Vagina (tissue), 2 donors: Measurements from ENCODE around the gene RHEX. TPM values are rescaled to one million over a fixed set of nuclear protein-coding genes. Genes with fewer than 3 reads are reported as not detected.

Experiments
- DNase-seq, 2 donors: peaks; one replicate each; pipeline ENCODE4 v3.0.0-alpha.2; 2017; ENCODE audit errors: extremely low spot score in 2 of 2
- H3K27ac ChIP-seq: fragments of 200-600 bp; sonication (generic); one replicate; pipeline ENCODE4 v1.5.1; 2019
- H3K27me3 ChIP-seq: fragments of 200-600 bp; sonication (generic); one replicate; pipeline ENCODE4 v1.5.1; 2019
- H3K36me3 ChIP-seq, 2 donors: fragments of 200-600 bp; sonication (generic); one replicate each; pipeline ENCODE4 v1.5.1; 2017 to 2019
- H3K4me1 ChIP-seq: fragments of 200-600 bp; sonication (generic); one replicate; pipeline ENCODE4 v1.5.1; 2019
- H3K4me3 ChIP-seq, 2 donors: fragments of 200-600 bp; sonication (generic); 1 replicate in 1 of 2; 2 replicates in 1 of 2; pipeline ENCODE4 v1.5.1; 2016 to 2019
- H3K9me3 ChIP-seq: fragments of 200-600 bp; sonication (generic); one replicate; pipeline ENCODE4 v1.5.1; 2019
- POLR2A ChIP-seq, 2 donors: fragments of 450-650 bp; IDR thresholded peaks; one replicate each; pipeline ENCODE4 v1.6.1; 2017; ENCODE audit warnings: antibody characterized with exemption in 2 of 2, mild to moderate bottlenecking in 2 of 2, moderate library complexity in 2 of 2
- POLR2AphosphoS5 ChIP-seq, 2 donors: sonication (generic); formaldehyde crosslinking; IDR thresholded peaks; one replicate each; pipeline ENCODE4 v1.9.0; 2017; ENCODE audit warnings: antibody characterized with exemption in 2 of 2, mild to moderate bottlenecking in 2 of 2, low read depth in 1 of 2; ENCODE audit not compliant: insufficient read depth in 1 of 2
- intact Hi-C: fragments of 100-400 bp; cut with DNase I; formaldehyde crosslinking; loops from one replicate; pipeline ENCODE4 v1.15.1; 2023
- total RNA-seq: library from RNA; depleted of rRNA; stranded (reverse); fragments of >200 nt; gene quantifications from one replicate; pipeline ENCODE4 v1.2.3, GENCODE V29; 2016
- TF ChIP-seq, protein P1 (sequence below), 3 experiments: fragments of 450-650 bp in 2 of 3; fragments of 200-600 bp in 1 of 3; sonication (generic) in 1 of 3; IDR thresholded peaks; one replicate each; pipeline ENCODE4 v1.5.1; 2017 to 2019; ENCODE audit warnings: antibody characterized with exemption in 3 of 3, mild to moderate bottlenecking in 2 of 3, moderate library complexity in 2 of 3

The RHEX gene
- total RNA-seq, 1 donor from 2014 or later: 1.7 TPM

DNA sequence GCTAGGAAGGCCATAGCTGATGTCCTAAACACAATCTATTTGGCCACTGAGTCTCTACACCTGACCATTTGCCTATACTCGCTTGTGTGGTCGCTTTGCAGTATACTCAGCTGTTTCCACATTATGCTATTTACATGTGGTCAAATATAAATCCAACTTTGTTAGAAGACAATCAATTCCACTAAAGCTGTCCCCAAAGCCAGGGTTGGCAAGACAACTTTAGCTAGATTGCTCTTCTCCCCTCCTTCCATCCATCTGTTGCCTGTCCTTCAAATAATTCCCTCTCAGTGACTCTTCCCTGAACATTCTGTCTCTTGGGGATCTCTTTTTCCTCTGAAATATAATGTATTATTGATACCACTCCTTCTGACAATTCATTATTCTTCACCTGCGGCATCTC, 34.1 kb downstream of the RHEX start:
- no peaks in the 10 kb centered on the region for H3K4me1 ChIP-seq
- no peak overlapping the region for H3K27ac ChIP-seq
- intact Hi-C loops: no loop called here

DNA sequence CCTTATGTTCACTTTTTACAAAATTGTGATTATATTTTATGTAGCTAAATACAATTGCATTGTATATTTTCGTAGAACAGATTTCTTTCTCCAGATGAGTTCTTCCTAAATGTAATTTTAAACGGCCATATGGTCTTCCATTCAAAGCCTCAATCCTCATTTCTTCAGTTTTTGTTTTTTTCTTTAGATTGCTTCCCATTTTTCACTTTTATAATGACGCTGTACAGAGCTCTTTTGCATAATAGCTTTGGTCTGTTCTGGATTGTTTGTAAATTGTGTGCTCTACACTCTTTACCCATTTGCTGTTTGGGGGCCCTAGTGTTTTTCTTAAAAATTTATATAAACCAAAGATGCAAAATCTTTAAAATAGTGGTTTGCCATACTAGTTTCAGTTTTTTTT, 36.4 kb downstream of the RHEX start:
- no peak for DNase-seq
- Histone ChIP-seq H3K4me3 (no peak overlapping the region), H3K27me3 (no peaks in the 10 kb centered on the region), H3K36me3 (no peaks in the 10 kb centered on the region), H3K27ac (no peak overlapping the region), H3K9me3 (no peaks in the 10 kb centered on the region), H3K4me1 (no peaks in the 10 kb centered on the region)
- TF ChIP-seq POLR2A (IDR thresholded peaks at IDR 0.05) (no peak), POLR2AphosphoS5 (IDR thresholded peaks at IDR 0.05; ENCODE audit: insufficient read depth in 1 of 2, low read depth in 1 of 2) (no peak)
- TF ChIP-seq, protein P1, sequence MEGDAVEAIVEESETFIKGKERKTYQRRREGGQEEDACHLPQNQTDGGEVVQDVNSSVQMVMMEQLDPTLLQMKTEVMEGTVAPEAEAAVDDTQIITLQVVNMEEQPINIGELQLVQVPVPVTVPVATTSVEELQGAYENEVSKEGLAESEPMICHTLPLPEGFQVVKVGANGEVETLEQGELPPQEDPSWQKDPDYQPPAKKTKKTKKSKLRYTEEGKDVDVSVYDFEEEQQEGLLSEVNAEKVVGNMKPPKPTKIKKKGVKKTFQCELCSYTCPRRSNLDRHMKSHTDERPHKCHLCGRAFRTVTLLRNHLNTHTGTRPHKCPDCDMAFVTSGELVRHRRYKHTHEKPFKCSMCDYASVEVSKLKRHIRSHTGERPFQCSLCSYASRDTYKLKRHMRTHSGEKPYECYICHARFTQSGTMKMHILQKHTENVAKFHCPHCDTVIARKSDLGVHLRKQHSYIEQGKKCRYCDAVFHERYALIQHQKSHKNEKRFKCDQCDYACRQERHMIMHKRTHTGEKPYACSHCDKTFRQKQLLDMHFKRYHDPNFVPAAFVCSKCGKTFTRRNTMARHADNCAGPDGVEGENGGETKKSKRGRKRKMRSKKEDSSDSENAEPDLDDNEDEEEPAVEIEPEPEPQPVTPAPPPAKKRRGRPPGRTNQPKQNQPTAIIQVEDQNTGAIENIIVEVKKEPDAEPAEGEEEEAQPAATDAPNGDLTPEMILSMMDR (IDR thresholded peaks at IDR 0.05): no peak
- intact Hi-C loops: no loop called here

More for the DNA sequence above, 34.1 kb downstream of the RHEX start:
- H3K9me3 ChIP-seq: no peaks in the 10 kb centered on the region
- no peaks in the 10 kb centered on the region for H3K27me3 ChIP-seq
- no peak overlapping the region for H3K4me3 ChIP-seq
- H3K36me3 ChIP-seq: no peaks in the 10 kb centered on the region
- no peak for TF ChIP-seq POLR2A (IDR thresholded peaks at IDR 0.05)
- TF ChIP-seq, protein P1 (IDR thresholded peaks at IDR 0.05): no peak
- TF ChIP-seq POLR2AphosphoS5 (IDR thresholded peaks at IDR 0.05; ENCODE audit: insufficient read depth in 1 of 2, low read depth in 1 of 2): no peak
- no peak for DNase-seq

DNA sequence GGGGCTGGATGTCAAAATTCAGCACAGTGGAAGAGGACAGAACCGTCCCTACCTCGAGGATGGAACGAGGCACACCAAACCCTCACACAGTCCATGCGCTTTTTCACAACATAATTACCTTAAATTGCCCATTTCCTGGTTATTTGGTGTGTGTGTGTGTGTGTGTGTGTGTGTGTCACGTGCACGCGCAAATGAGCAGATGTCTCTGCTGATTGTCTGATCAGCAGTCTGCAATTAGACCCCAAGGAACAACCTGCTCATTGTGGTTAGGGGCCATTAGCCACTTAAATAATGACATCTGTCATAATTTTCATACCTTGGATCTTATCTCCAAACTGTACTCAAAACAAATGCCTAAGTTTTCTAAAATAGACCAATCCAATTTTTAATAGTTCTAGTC, 41.1 kb downstream of the RHEX start:
- Histone ChIP-seq H3K36me3 (no peaks in the 10 kb centered on the region), H3K27ac (no peak overlapping the region), H3K9me3 (no peaks in the 10 kb centered on the region), H3K27me3 (no peaks in the 10 kb centered on the region), H3K4me1 (no peaks in the 10 kb centered on the region), H3K4me3 (no peak overlapping the region)
- TF ChIP-seq, protein P1 (IDR thresholded peaks at IDR 0.05): no peak
- no peak for TF ChIP-seq POLR2AphosphoS5 (IDR thresholded peaks at IDR 0.05; ENCODE audit: insufficient read depth in 1 of 2, low read depth in 1 of 2)
- TF ChIP-seq POLR2A (IDR thresholded peaks at IDR 0.05): no peak
- intact Hi-C loops: loop anchor here (10.0 kb wide), 1 partner anchor 179 kb away; no protein-coding TSS in a partner anchor
- DNase-seq: no peak

DNA sequence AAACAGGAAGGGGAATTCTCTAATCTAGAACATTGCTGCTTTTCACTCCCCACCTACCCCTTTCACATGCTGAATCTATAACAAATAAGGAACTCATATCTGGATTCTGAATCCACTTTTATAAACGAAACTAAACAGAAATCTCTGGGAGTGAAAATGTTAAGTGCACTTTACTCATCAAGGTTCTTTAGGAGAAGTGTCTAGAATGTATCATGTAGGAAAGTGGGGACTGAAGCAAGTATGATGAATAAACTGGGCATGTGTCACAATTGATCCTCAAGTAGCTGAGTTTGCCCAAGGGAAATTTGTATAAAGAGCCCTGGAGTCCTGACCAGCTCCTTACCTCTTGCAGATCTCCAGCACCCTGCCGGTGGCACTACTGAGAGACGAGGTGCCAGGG, 44.4 kb downstream of the RHEX start:
- intact Hi-C loops: loop anchor here (10.0 kb wide), 1 partner anchor 183 kb away; no protein-coding TSS in a partner anchor
- Histone ChIP-seq H3K27ac (no peak overlapping the region), H3K4me1 (no peaks in the 10 kb centered on the region), H3K36me3 (no peaks in the 10 kb centered on the region), H3K27me3 (no peaks in the 10 kb centered on the region), H3K9me3 (no peaks in the 10 kb centered on the region), H3K4me3 (no peak overlapping the region)
- no peak for DNase-seq
- TF ChIP-seq POLR2A (IDR thresholded peaks at IDR 0.05) (no peak), POLR2AphosphoS5 (IDR thresholded peaks at IDR 0.05; ENCODE audit: insufficient read depth in 1 of 2, low read depth in 1 of 2) (no peak)
- TF ChIP-seq, protein P1 (IDR thresholded peaks at IDR 0.05): no peak

DNA sequence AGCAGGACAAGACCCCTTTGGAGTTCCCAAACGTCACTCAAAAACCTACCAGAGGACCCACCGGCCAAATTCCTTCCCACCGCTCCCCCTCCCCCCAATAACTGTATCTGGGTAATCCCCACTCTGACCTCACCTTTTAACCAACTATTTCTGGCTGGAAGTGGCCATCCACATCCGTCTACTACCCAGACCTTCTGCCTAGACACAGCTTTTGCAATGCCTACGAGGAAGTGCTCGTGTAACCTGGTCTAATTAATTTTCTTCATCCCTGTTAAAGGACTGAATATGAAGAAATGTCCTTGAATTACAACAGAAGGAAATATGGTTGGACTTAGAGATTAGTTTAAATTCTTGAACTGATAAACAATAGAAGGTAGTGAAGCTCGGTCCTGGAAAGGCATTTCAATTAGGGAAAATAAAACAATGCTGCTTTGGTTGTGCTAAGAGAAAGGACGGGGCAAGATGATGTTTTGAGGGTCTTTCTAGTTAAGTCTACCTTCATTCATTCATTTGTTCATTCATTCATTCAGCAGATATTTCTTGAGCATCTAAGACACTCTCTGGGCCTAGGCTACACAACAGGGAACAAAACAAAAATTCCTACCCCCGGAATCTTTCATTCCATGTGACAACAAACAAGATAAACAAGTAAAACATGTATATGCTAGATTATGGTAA, 45.4 kb downstream of the RHEX start:
- intact Hi-C loops: loop anchor here (10.0 kb wide), 1 partner anchor 184 kb away; no protein-coding TSS in a partner anchor
- no peak overlapping the region for H3K4me3 ChIP-seq
- no peak for DNase-seq

More for the DNA sequence above, 45.4 kb downstream of the RHEX start:
- H3K9me3 ChIP-seq: no peaks in the 10 kb centered on the region
- H3K36me3 ChIP-seq: no peaks in the 10 kb centered on the region
- H3K27me3 ChIP-seq: no peaks in the 10 kb centered on the region
- TF ChIP-seq, protein P1 (IDR thresholded peaks at IDR 0.05): no peak
- no peak for TF ChIP-seq POLR2AphosphoS5 (IDR thresholded peaks at IDR 0.05; ENCODE audit: insufficient read depth in 1 of 2, low read depth in 1 of 2)
- TF ChIP-seq POLR2A (IDR thresholded peaks at IDR 0.05): no peak
- no peak overlapping the region for H3K27ac ChIP-seq
- no peaks in the 10 kb centered on the region for H3K4me1 ChIP-seq
